ENCODE data around the gene CDK12. TPM values are rescaled to one million over a fixed set of nuclear protein-coding genes. Genes with fewer than 3 reads are reported as not detected.

CDK12 gene
- total and polyA plus RNA-seq, 9 of the 15 experiments (the other 6 are each of a cell fraction or from before 2014, with no cell fraction given), result 3.4 to 65.6 (median 36.8) TPM

DNA sequence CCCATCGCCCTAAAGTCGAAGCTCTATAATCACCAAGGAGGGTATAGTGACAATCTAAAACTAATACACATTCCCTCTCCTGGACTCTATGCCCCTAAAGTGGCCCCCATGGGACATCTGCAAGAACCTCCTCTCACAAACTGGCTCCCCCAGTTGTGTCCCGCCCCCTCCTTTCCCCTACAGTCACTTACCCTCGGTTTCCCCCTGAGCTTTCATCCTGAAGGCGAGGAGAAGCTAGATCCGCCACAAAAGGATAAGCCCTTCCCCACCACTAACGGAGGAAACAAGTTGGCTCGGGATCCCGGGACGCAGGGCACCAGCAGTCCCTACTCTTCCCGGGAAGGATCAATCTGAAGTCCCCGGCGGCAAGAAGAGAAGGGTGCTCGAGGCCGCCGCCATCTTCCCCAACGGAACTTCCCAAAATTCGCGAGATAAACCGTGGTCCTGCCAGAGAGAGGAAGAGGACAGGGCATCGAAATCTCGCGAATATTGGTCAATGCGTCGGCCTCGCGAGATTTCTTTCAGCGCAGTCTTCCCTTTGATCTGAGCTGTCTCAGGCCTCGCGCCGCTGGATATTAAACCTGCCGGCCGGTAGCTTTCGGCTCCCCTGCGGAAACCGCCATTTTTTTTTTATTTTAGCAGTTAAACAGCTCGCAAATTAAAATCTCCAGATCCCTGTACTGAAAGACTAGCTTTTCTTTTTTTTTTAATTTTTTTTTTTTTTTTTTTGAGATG, 10.3 kb upstream of the CDK12 start, which contains the start of gene MED1 (continued):
- TF ChIP-seq GABPB2 (CRISPR knock-in tag; conservative IDR thresholded peaks at IDR 0.05) (no peak), PURB (CRISPR knock-in tag; IDR thresholded peaks at IDR 0.05; ENCODE audit: low read depth) (no peak), HMGN3 (IDR thresholded peaks at IDR 0.05; ENCODE audit: borderline replicate concordance, extremely low read depth, insufficient read length, low read depth, low read length) (no peak), POLR3A (IDR thresholded peaks at IDR 0.05; ENCODE audit: borderline replicate concordance, extremely low read depth, insufficient read depth, insufficient read length) (no peak), PRMT5 (CRISPR knock-in tag; IDR thresholded peaks at IDR 0.05) (no peak), ATF7 (IDR thresholded peaks at IDR 0.05) (no peak; the same call in 1 of the 2 replicates), PKNOX1 (IDR thresholded peaks at IDR 0.05) (0 out of 2 replicates have a peak, but pooled peaks have one; percentile 26), ZNF121 (CRISPR knock-in tag; conservative IDR thresholded peaks at IDR 0.05) (no peak), TBP (optimal IDR thresholded peaks at IDR 0.05; ENCODE audit: low read depth, low read length) (peak; percentile 97), ZNF75A (CRISPR knock-in tag; IDR thresholded peaks at IDR 0.05) (no peak), DDX20 (tag; IDR thresholded peaks at IDR 0.05; ENCODE audit: low read depth) (no peak), RBM39 (optimal IDR thresholded peaks at IDR 0.05; ENCODE audit: low read depth, low read length) (peak; percentile 70), XRCC3 (IDR thresholded peaks at IDR 0.05) (no peak), SETDB1 (IDR thresholded peaks at IDR 0.05; ENCODE audit: low read length) (no peak), ZNF232 (CRISPR knock-in tag; IDR thresholded peaks at IDR 0.05) (no peak), ARID3B (CRISPR knock-in tag; IDR thresholded peaks at IDR 0.05; ENCODE audit: borderline replicate concordance) (no peak), PATZ1 (CRISPR knock-in tag; IDR thresholded peaks at IDR 0.05; ENCODE audit: borderline replicate concordance) (no peak), ZC3H11A (IDR thresholded peaks at IDR 0.05; ENCODE audit: low read depth, low read length) (no peak), HDAC8 (tag; IDR thresholded peaks at IDR 0.05) (no peak), MBD2 (IDR thresholded peaks at IDR 0.05; ENCODE audit: borderline replicate concordance, low read depth) (no peak), ZNF347 (CRISPR knock-in tag; IDR thresholded peaks at IDR 0.05; ENCODE audit: low read depth) (no peak), ZBTB7A (IDR thresholded peaks at IDR 0.05; ENCODE audit: borderline replicate concordance, control insufficient read depth, low read depth, low read length) (no peak)
- TF ChIP-seq, protein P1, sequence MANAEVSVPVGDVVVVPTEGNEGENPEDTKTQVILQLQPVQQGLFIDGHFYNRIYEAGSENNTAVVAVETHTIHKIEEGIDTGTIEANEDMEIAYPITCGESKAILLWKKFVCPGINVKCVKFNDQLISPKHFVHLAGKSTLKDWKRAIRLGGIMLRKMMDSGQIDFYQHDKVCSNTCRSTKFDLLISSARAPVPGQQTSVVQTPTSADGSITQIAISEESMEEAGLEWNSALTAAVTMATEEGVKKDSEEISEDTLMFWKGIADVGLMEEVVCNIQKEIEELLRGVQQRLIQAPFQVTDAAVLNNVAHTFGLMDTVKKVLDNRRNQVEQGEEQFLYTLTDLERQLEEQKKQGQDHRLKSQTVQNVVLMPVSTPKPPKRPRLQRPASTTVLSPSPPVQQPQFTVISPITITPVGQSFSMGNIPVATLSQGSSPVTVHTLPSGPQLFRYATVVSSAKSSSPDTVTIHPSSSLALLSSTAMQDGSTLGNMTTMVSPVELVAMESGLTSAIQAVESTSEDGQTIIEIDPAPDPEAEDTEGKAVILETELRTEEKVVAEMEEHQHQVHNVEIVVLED (CRISPR knock-in tag; IDR thresholded peaks at IDR 0.05), result no peak

Data from K562 (cell line).